Stomach (tissue), 9 donors: ENCODE data around the gene ST8SIA1. TPM values are rescaled to one million over a fixed set of nuclear protein-coding genes. Genes with fewer than 3 reads are reported as not detected.

ENCODE experiments used
- DNase-seq, 2 donors: peaks; one replicate each; pipeline versions ENCODE4 v3.0.0 to v3.0.0-alpha.2; 2013 to 2019
- H3K27ac ChIP-seq, 5 donors: fragments of 200-600 bp in 4 of 5; sonication (generic) in 4 of 5; one replicate each; pipeline ENCODE4 v1.5.1; 2013 to 2019; ENCODE audit warnings: mild to moderate bottlenecking in 1 of 5, moderate library complexity in 1 of 5
- H3K27me3 ChIP-seq, 3 donors: fragments of 200-600 bp; sonication (generic); one replicate each; pipeline ENCODE4 v1.5.1; 2017 to 2019; ENCODE audit warnings: mixed run types in 1 of 3
- H3K36me3 ChIP-seq, 4 donors: fragments of 200-600 bp; sonication (generic); 1 replicate in 3 of 4; 2 replicates in 1 of 4; pipeline ENCODE4 v1.5.1; 2016 to 2019
- H3K4me1 ChIP-seq, 4 donors: fragments of 200-600 bp; sonication (generic); one replicate each; pipeline ENCODE4 v1.5.1; 2016 to 2019
- H3K4me3 ChIP-seq, 4 donors: fragments of 200-600 bp; sonication (generic) in 3 of 4; one replicate each; pipeline ENCODE4 v1.5.1; 2016 to 2019; ENCODE audit warnings: mild to moderate bottlenecking in 1 of 4
- H3K9me3 ChIP-seq, 4 donors: fragments of 200-600 bp; sonication (generic); one replicate each; pipeline ENCODE4 v1.5.1; 2016 to 2019
- EP300 ChIP-seq: sonication (generic); formaldehyde crosslinking; IDR thresholded peaks from one replicate; pipeline ENCODE4 v1.6.1; 2017; ENCODE audit warnings: antibody characterized with exemption
- POLR2A ChIP-seq, 4 donors: fragments of 450-650 bp; IDR thresholded peaks; one replicate each; pipeline ENCODE4 v1.6.1; 2016; ENCODE audit warnings: antibody characterized with exemption in 4 of 4, control low read depth in 2 of 4, mild to moderate bottlenecking in 1 of 4, moderate library complexity in 1 of 4
- POLR2AphosphoS5 ChIP-seq, 3 donors: sonication (generic); formaldehyde crosslinking; IDR thresholded peaks; one replicate each; pipeline ENCODE4 v1.6.1; 2016; ENCODE audit warnings: antibody characterized with exemption in 3 of 3
- WGBS, 5 donors: extraction: QIAGEN DNeasy Blood & Tissue Kit in 3 of 5; methylation state at CpG; one replicate each; pipeline versions ENCODE4 v1.1.5 to v1.1.7; 2013 to 2018; 5-methylcytosine and 5-hydroxymethylcytosine counted together
- intact Hi-C: fragments of 100-400 bp; cut with DNase I; formaldehyde crosslinking; loops from one replicate; pipeline ENCODE4 v1.15.1; 2023; ENCODE audit warnings: low total_unique reads
- polyA plus RNA-seq, 3 donors: library from polyadenylated mRNA; stranded (reverse); fragments of 200-250 nt; gene quantifications; one replicate each; pipeline ENCODE4 v1.2.3, GENCODE V29; 2013
- total RNA-seq, 5 donors: library from RNA; depleted of rRNA; stranded (reverse); fragments of >200 nt; gene quantifications; one replicate each; pipeline versions ENCODE4 v1.1.0 to v1.2.3, GENCODE V29; 2014 to 2016
- TF ChIP-seq, protein P1 (sequence below), 7 experiments: fragments of 450-650 bp in 4 of 7; fragments of 200-600 bp in 3 of 7; sonication (generic) in 3 of 7; IDR thresholded peaks; one replicate each; pipeline ENCODE4 v1.5.1; 2016 to 2019; ENCODE audit warnings: antibody characterized with exemption in 7 of 7, control low read depth in 2 of 7, mild to moderate bottlenecking in 1 of 7
- donor health status: healthy with polysubstance abuse.
- donor health status: Bipolar disorder and iron deficiency.
- donor health status: healthy.

The ST8SIA1 gene
- total and polyA plus RNA-seq, 8 donors: 0.29 to 5.0 (median 2.2) TPM

- intact Hi-C loops: no loop called here
- Histone ChIP-seq H3K4me3 (no peak overlapping the region), H3K36me3 (no peaks in the 10 kb centered on the region), H3K4me1 (no peaks in the 10 kb centered on the region), H3K9me3 (no peaks in the 10 kb centered on the region), H3K27me3 (no peaks in the 10 kb centered on the region), H3K27ac (no peak overlapping the region)
- 94 to 100% (median 100%) methylated on average over 1 of the region's 1 CpG for WGBS, 5 donors
- TF ChIP-seq POLR2AphosphoS5 (IDR thresholded peaks at IDR 0.05) (no peak), EP300 (no peak), POLR2A (IDR thresholded peaks at IDR 0.05) (no peak)
- TF ChIP-seq, protein P1, sequence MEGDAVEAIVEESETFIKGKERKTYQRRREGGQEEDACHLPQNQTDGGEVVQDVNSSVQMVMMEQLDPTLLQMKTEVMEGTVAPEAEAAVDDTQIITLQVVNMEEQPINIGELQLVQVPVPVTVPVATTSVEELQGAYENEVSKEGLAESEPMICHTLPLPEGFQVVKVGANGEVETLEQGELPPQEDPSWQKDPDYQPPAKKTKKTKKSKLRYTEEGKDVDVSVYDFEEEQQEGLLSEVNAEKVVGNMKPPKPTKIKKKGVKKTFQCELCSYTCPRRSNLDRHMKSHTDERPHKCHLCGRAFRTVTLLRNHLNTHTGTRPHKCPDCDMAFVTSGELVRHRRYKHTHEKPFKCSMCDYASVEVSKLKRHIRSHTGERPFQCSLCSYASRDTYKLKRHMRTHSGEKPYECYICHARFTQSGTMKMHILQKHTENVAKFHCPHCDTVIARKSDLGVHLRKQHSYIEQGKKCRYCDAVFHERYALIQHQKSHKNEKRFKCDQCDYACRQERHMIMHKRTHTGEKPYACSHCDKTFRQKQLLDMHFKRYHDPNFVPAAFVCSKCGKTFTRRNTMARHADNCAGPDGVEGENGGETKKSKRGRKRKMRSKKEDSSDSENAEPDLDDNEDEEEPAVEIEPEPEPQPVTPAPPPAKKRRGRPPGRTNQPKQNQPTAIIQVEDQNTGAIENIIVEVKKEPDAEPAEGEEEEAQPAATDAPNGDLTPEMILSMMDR (IDR thresholded peaks at IDR 0.05): no peak
- no peak for DNase-seq
These were observed 19.3 kb upstream of the ST8SIA1 start for GRCh38 chr12:22353615-22354325.

DNA sequence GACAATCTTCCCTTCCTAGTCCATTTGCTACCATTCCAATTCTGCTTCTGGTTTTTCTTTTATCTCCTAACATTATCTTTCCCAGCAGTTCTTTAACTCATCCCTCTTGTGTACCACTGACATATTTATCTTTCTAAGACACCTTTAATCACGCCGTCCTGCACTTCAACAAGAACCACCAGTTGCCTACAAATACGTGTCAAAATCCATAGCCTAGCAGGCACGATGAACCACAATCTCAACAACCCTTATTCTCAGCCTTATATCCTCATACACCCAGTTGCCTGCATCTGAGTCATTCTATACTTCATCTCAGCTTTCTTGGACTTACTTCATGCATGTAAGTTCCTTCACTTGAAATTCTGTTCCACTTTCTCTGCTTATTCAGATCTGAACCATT lies 16.4 kb upstream of the ST8SIA1 start:
- Histone ChIP-seq H3K9me3 (peaks cover 0 to 5% (median 0%) of the 10 kb centered on the region in 4 donors), H3K4me3 (no peak overlapping the region), H3K27ac (no peak overlapping the region), H3K4me1 (no peaks in the 10 kb centered on the region), H3K27me3 (no peaks in the 10 kb centered on the region), H3K36me3 (no peaks in the 10 kb centered on the region)
- DNase-seq: no peak
- intact Hi-C loops: no loop called here
- WGBS, 5 donors: 51 to 65% (median 59%) methylated on average over 4 of the region's 4 CpGs
- TF ChIP-seq EP300 (no peak), POLR2AphosphoS5 (IDR thresholded peaks at IDR 0.05) (no peak), POLR2A (IDR thresholded peaks at IDR 0.05) (no peak)
- TF ChIP-seq, protein P1 (IDR thresholded peaks at IDR 0.05): no peak

GRCh38 chr12:22348208-22348607 lies 13.7 kb upstream of the ST8SIA1 start:
- TF ChIP-seq, protein P1 (IDR thresholded peaks at IDR 0.05): no peak
- TF ChIP-seq EP300 (no peak), POLR2A (IDR thresholded peaks at IDR 0.05) (no peak), POLR2AphosphoS5 (IDR thresholded peaks at IDR 0.05) (no peak)
- no peak overlapping the region for H3K4me3 ChIP-seq
- intact Hi-C loops: no loop called here
- no peak for DNase-seq
- H3K27ac ChIP-seq: no peak overlapping the region
- 78 to 92% (median 84%) methylated on average over 5 of the region's 5 CpGs for WGBS, 5 donors
- no peaks in the 10 kb centered on the region for H3K36me3 ChIP-seq
- peaks cover 0 to 5% (median 0%) of the 10 kb centered on the region in 4 donors for H3K9me3 ChIP-seq
- H3K27me3 ChIP-seq: no peaks in the 10 kb centered on the region
- no peaks in the 10 kb centered on the region for H3K4me1 ChIP-seq

DNA sequence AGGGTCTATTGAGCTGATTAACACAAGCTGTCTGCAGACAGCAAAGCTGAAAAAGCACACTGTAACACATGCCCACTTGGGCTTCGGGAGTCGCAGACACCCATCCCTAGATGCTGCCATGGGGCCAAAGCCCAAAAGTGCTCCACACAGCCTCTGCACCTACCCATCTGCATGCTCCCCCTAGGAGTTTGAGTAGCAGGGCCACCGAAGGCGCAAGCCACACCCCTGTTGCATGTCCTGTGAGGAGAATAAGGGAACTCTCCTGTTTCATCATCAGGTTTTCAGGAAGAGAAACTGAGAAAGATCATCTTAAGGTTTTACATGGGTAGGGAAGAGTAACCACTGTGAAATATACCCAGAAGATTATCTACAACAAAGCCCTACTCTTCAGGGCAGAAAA lies 5.6 kb upstream of the ST8SIA1 start:
- Histone ChIP-seq H3K4me1 (peaks cover 0 to 9% (median 6%) of the 10 kb centered on the region in 4 donors), H3K9me3 (peaks cover 0 to 8% (median 0%) of the 10 kb centered on the region in 4 donors), H3K27me3 (peaks cover 0 to 9% (median 4%) of the 10 kb centered on the region in 3 donors), H3K27ac (no peak overlapping the region), H3K36me3 (no peaks in the 10 kb centered on the region), H3K4me3 (no peak overlapping the region)
- intact Hi-C loops: no loop called here
- TF ChIP-seq POLR2A (IDR thresholded peaks at IDR 0.05) (no peak), POLR2AphosphoS5 (IDR thresholded peaks at IDR 0.05) (no peak), EP300 (no peak)
- TF ChIP-seq, protein P1 (IDR thresholded peaks at IDR 0.05): no peak
- no peak for DNase-seq
- WGBS, 5 donors: 77 to 91% (median 86%) methylated on average over 4 of the region's 4 CpGs
